ENCODE measurements around the gene C4A. TPM values are rescaled to one million over a fixed set of nuclear protein-coding genes. Genes with fewer than 3 reads are reported as not detected.
A peak's percentile ranks its signal among the peaks of the same experiment; 100 is the strongest.

C4A gene
- total and polyA plus RNA-seq, 2 of the 13 experiments (the other 11 are each of a cell fraction or from before 2014, with no cell fraction given): 165 to 478 TPM

DNA sequence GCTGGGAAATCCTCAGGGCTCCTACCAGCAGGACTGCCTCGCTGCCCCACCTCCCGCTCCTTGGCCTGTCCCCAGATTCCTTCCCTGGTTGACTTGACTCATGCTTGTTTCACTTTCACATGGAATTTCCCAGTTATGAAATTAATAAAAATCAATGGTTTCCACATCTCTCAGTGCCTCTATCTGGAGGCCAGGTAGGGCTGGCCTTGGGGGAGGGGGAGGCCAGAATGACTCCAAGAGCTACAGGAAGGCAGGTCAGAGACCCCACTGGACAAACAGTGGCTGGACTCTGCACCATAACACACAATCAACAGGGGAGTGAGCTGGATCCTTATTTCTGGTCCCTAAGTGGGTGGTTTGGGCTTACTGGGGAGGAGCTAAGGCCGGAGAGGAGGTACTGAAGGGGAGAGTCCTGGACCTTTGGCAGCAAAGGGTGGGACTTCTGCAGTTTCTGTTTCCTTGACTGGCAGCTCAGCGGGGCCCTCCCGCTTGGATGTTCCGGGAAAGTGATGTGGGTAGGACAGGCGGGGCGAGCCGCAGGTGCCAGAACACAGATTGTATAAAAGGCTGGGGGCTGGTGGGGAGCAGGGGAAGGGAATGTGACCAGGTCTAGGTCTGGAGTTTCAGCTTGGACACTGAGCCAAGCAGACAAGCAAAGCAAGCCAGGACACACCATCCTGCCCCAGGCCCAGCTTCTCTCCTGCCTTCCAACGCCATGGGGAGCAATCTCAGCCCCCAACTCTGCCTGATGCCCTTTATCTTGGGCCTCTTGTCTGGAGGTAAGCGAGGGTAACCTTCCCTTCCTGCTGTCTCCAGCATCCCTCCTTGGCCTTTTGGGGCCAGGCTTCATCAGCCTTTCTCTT lies 36.1 kb upstream of the C4A start, which contains the start of gene CFB (continued):
- TF ChIP-seq, protein P1, sequence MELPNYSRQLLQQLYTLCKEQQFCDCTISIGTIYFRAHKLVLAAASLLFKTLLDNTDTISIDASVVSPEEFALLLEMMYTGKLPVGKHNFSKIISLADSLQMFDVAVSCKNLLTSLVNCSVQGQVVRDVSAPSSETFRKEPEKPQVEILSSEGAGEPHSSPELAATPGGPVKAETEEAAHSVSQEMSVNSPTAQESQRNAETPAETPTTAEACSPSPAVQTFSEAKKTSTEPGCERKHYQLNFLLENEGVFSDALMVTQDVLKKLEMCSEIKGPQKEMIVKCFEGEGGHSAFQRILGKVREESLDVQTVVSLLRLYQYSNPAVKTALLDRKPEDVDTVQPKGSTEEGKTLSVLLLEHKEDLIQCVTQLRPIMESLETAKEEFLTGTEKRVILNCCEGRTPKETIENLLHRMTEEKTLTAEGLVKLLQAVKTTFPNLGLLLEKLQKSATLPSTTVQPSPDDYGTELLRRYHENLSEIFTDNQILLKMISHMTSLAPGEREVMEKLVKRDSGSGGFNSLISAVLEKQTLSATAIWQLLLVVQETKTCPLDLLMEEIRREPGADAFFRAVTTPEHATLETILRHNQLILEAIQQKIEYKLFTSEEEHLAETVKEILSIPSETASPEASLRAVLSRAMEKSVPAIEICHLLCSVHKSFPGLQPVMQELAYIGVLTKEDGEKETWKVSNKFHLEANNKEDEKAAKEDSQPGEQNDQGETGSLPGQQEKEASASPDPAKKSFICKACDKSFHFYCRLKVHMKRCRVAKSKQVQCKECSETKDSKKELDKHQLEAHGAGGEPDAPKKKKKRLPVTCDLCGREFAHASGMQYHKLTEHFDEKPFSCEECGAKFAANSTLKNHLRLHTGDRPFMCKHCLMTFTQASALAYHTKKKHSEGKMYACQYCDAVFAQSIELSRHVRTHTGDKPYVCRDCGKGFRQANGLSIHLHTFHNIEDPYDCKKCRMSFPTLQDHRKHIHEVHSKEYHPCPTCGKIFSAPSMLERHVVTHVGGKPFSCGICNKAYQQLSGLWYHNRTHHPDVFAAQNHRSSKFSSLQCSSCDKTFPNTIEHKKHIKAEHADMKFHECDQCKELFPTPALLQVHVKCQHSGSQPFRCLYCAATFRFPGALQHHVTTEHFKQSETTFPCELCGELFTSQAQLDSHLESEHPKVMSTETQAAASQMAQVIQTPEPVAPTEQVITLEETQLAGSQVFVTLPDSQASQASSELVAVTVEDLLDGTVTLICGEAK (IDR thresholded peaks at IDR 0.05): no peak
- TF ChIP-seq, protein P1 (CRISPR knock-in tag; IDR thresholded peaks at IDR 0.05): peak; percentile 91; the same call in 1 of the 2 replicates
- TF ChIP-seq ZNF496 (CRISPR knock-in tag; IDR thresholded peaks at IDR 0.05; ENCODE audit: insufficient replicate concordance) (no peak), NFIC (IDR thresholded peaks at IDR 0.05; ENCODE audit: low read length) (peak; percentile 87), ELF4 (CRISPR knock-in tag; IDR thresholded peaks at IDR 0.05; ENCODE audit: borderline replicate concordance) (peak; percentile 53; the same call in 1 of the 2 replicates), ZSCAN22 (CRISPR knock-in tag; IDR thresholded peaks at IDR 0.05) (0 out of 2 replicates have a peak, but pooled peaks have one; percentile 69)
- TF ChIP-seq, protein P2, sequence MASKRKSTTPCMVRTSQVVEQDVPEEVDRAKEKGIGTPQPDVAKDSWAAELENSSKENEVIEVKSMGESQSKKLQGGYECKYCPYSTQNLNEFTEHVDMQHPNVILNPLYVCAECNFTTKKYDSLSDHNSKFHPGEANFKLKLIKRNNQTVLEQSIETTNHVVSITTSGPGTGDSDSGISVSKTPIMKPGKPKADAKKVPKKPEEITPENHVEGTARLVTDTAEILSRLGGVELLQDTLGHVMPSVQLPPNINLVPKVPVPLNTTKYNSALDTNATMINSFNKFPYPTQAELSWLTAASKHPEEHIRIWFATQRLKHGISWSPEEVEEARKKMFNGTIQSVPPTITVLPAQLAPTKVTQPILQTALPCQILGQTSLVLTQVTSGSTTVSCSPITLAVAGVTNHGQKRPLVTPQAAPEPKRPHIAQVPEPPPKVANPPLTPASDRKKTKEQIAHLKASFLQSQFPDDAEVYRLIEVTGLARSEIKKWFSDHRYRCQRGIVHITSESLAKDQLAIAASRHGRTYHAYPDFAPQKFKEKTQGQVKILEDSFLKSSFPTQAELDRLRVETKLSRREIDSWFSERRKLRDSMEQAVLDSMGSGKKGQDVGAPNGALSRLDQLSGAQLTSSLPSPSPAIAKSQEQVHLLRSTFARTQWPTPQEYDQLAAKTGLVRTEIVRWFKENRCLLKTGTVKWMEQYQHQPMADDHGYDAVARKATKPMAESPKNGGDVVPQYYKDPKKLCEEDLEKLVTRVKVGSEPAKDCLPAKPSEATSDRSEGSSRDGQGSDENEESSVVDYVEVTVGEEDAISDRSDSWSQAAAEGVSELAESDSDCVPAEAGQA (IDR thresholded peaks at IDR 0.05; ENCODE audit: low read depth): peak; percentile 15; the same call in 1 of the 2 replicates
- TF ChIP-seq, protein P2 (CRISPR knock-in tag; IDR thresholded peaks at IDR 0.05; ENCODE audit: borderline replicate concordance): no peak
- TF ChIP-seq, protein P3, sequence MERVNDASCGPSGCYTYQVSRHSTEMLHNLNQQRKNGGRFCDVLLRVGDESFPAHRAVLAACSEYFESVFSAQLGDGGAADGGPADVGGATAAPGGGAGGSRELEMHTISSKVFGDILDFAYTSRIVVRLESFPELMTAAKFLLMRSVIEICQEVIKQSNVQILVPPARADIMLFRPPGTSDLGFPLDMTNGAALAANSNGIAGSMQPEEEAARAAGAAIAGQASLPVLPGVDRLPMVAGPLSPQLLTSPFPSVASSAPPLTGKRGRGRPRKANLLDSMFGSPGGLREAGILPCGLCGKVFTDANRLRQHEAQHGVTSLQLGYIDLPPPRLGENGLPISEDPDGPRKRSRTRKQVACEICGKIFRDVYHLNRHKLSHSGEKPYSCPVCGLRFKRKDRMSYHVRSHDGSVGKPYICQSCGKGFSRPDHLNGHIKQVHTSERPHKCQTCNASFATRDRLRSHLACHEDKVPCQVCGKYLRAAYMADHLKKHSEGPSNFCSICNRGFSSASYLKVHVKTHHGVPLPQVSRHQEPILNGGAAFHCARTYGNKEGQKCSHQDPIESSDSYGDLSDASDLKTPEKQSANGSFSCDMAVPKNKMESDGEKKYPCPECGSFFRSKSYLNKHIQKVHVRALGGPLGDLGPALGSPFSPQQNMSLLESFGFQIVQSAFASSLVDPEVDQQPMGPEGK (CRISPR knock-in tag; IDR thresholded peaks at IDR 0.05): peak; percentile 99
- TF ChIP-seq, protein P4, sequence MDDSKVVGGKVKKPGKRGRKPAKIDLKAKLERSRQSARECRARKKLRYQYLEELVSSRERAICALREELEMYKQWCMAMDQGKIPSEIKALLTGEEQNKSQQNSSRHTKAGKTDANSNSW (CRISPR knock-in tag; IDR thresholded peaks at IDR 0.05; ENCODE audit: borderline replicate concordance): peak; percentile 30; the same call in 1 of the 2 replicates

Measured in HepG2 (cell line).